ENCODE data around the gene EMC8. TPM values are rescaled to one million over a fixed set of nuclear protein-coding genes. Genes with fewer than 3 reads are reported as not detected.
"Not testable (repeated sequence)": the region's sequence is repeated elsewhere in the genome, so short reads cannot be mapped to it uniquely, and the experiment has no call there.

Gene EMC8
- total RNA-seq, 2 donors from 2014 or later, result 18.8 to 40.7 TPM

DNA sequence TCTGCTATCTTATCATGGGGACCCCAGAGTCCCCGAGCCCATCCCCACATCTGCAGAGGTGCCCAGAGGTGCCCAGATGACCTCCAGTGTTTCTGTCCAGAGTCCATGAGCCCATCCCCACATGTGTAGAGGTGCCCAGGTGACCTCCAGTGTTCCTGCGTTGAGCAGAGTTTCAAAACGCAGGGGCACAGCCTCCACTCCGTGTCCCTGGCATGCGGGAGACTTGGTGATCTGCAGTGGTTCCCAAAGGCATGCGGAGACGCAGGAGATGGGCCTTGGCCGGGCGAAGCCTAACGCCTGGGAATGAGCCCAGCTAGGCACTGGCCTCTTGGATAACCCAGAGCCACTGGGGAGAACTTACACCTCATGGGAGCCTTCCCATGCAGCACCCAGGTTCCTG lies 41.5 kb upstream of the EMC8 start:
- Histone ChIP-seq H3K27ac (no peak overlapping the region), H3K4me3 (no peak overlapping the region), H3K27me3 (no peaks in the 10 kb centered on the region), H3K36me3 (no peaks in the 10 kb centered on the region), H3K4me1 (no peaks in the 10 kb centered on the region), H3K9me3 (peaks cover 0 to 8% of the 10 kb centered on the region in 2 donors)
- TF ChIP-seq, protein P1, sequence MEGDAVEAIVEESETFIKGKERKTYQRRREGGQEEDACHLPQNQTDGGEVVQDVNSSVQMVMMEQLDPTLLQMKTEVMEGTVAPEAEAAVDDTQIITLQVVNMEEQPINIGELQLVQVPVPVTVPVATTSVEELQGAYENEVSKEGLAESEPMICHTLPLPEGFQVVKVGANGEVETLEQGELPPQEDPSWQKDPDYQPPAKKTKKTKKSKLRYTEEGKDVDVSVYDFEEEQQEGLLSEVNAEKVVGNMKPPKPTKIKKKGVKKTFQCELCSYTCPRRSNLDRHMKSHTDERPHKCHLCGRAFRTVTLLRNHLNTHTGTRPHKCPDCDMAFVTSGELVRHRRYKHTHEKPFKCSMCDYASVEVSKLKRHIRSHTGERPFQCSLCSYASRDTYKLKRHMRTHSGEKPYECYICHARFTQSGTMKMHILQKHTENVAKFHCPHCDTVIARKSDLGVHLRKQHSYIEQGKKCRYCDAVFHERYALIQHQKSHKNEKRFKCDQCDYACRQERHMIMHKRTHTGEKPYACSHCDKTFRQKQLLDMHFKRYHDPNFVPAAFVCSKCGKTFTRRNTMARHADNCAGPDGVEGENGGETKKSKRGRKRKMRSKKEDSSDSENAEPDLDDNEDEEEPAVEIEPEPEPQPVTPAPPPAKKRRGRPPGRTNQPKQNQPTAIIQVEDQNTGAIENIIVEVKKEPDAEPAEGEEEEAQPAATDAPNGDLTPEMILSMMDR (IDR thresholded peaks at IDR 0.05), result no peak
- no peak for DNase-seq (ENCODE audit: low spot score)

DNA sequence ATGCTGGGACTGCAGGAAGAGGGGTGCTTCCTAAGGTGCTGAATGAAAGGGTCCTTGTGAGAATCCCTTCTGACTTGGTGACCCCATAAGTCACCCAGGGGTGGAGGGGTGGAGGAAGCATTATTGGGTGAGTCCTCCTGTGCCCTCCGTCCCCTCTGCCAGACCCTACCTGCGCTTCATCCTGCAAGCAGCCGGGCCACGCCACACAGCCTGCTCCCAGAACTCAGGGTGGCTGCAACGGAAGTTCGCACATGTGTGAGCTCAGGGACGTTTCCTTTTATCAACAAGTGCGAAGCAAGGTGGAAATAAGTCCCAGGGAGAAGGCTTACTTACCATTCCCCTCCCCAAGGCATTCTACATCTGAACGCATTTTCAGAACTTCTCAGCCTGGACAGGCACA lies 41.1 kb upstream of the EMC8 start:
- peaks cover 0 to 8% of the 10 kb centered on the region in 2 donors for H3K9me3 ChIP-seq
- H3K4me3 ChIP-seq, result no peak overlapping the region
- TF ChIP-seq, protein P1 (IDR thresholded peaks at IDR 0.05), result no peak
- no peaks in the 10 kb centered on the region for H3K27me3 ChIP-seq
- H3K4me1 ChIP-seq, result no peaks in the 10 kb centered on the region
- DNase-seq (ENCODE audit: low spot score), result no peak
- H3K27ac ChIP-seq, result no peak overlapping the region
- H3K36me3 ChIP-seq, result no peaks in the 10 kb centered on the region

DNA sequence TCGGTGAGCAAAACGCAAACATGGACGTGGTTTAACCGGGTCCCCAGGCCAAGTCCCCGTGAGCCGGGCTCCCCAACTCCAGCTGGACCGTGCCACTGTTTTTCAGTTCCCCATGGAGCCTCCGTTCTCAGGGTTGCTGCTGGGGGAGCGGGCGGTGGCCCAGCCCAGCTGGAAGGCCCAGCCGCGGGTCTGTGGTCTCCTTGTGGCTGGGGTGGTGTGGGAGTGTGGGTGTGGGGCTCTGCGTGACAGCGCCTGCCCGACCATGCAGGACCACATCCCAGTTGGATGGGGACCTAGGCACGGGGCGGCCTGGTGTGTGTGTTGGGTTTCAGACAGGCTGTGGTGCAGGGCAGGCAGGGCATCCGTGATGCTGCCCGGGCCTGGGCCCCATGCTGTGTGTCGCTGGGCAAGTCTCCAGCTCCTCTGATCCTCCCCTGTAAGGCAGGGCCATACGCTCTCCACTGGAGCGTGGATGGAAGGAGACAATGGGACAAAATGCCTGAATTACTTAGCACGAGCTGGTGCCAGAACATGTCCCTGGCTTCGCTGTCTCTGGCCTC lies 40.4 kb upstream of the EMC8 start:
- Histone ChIP-seq H3K4me3 (no peak overlapping the region), H3K36me3 (no peaks in the 10 kb centered on the region), H3K9me3 (peaks cover 0 to 8% of the 10 kb centered on the region in 2 donors), H3K27ac (no peak overlapping the region), H3K4me1 (no peaks in the 10 kb centered on the region), H3K27me3 (no peaks in the 10 kb centered on the region)
- TF ChIP-seq, protein P1 (IDR thresholded peaks at IDR 0.05), result no peak
- DNase-seq (ENCODE audit: low spot score), result no peak

DNA sequence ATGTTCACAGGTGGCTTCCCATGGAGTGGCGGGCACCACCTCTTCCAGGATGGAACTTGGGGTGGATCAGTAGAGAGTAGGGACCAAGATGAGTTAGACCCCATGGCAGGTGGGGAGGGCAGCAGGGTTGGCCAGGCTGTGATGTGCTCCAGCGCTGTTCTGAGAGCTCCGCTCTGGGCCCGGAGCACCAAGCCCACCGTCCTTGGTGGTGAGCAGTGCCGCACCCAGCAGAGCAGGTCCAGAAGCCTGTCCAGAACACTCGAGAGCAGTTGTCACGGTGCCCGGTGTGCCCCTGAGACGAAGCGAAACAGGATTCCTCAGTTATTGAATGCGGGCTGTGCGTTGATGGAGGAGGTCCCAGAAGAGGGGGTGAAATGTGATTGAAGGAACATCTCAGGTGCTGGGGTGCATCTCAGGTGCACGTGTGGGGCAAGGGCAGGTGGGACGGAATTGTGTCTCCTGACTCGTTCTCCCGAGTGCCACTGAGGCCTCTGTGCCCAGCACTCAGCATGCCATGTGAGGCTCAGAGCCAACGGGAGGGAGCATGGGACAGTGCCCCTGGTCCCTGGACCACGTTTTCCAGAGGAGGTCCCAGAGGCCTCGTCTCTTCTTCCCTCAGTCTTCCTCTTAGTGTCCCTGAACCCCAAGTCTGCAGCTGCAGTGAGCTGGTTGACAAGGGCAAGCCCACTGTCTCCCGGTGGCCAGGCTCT lies 39.7 kb upstream of the EMC8 start:
- Histone ChIP-seq H3K4me3 (no peak overlapping the region), H3K27ac (no peak overlapping the region), H3K36me3 (no peaks in the 10 kb centered on the region), H3K9me3 (peaks cover 0 to 8% of the 10 kb centered on the region in 2 donors), H3K27me3 (no peaks in the 10 kb centered on the region), H3K4me1 (no peaks in the 10 kb centered on the region)
- TF ChIP-seq, protein P1 (IDR thresholded peaks at IDR 0.05), result no peak
- no peak for DNase-seq (ENCODE audit: low spot score)

DNA sequence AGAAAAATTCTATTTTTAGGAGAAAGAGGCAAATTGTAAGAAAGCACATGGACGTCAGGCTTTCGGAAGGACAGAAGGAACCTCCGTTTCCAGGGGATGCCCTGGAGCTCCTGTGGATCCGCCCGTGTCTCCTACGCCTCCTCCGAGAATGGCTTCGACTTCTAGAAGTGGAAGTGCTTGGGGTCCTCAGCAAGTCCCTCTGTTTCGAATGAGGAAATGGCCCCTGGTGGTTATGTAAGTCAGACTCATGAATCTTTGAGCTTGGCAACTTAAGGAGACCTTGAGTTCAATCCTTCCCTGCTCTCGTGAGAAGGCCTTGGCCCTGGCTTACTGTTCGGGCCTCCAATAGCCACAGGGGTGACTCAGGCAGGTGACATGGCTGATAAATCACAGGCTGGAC lies 39.0 kb upstream of the EMC8 start:
- Histone ChIP-seq H3K4me1 (no peaks in the 10 kb centered on the region), H3K27ac (no peak overlapping the region), H3K9me3 (peaks cover 0 to 8% of the 10 kb centered on the region in 2 donors), H3K36me3 (no peaks in the 10 kb centered on the region), H3K4me3 (no peak overlapping the region), H3K27me3 (no peaks in the 10 kb centered on the region)
- no peak for DNase-seq (ENCODE audit: low spot score)
- TF ChIP-seq, protein P1 (IDR thresholded peaks at IDR 0.05), result no peak

DNA sequence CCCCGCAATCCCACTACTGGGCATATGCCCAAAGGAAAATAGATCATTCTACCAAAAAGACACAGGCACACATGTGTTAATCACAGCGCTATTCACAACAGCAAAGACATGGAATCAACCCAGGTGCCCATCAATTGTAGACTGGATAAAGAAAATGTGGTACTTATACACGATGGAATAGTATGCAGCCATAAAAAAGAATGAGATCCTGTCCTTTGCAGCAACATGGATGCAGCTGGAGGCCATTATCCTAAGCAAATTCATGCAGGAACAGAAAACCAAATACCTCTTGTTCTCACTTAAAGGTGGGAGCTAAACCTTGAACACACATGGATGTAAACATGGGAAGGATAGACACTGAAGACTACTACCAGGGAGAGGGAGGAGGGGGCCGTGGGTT lies 38.3 kb upstream of the EMC8 start:
- H3K9me3 ChIP-seq; H3K4me1 ChIP-seq; H3K4me3 ChIP-seq; H3K27me3 ChIP-seq; H3K27ac ChIP-seq; H3K36me3 ChIP-seq; DNase-seq (ENCODE audit: low spot score): not testable (repeated sequence)
